Natural killer cell (primary cell): Measurements from ENCODE around the gene KLHL25. TPM values are rescaled to one million over a fixed set of nuclear protein-coding genes. Genes with fewer than 3 reads are reported as not detected.

Experiments used
- ATAC-seq, 3 donors: fragments of 150-1000 bp in 2 of 3; fragments of 200-7000 bp in 1 of 3; cut with Tn5 transposase; 1 replicate in 1 of 3; 2 replicates in 2 of 3; pipeline ENCODE4 v1.10.0; 2021; ENCODE audit warnings: mild to moderate bottlenecking in 2 of 3, moderate library complexity in 2 of 3
- DNase-seq, 2 donors: peaks; one replicate each; pipeline versions ENCODE4 v3.0.0 to v3.0.0-alpha.2; 2013 to 2021; ENCODE audit warnings: mixed read lengths in 1 of 2
- H3K27ac ChIP-seq: one replicate; pipeline ENCODE4 v1.5.1; 2013; ENCODE audit warnings: mild to moderate bottlenecking, low read length
- H3K27me3 ChIP-seq: one replicate; pipeline ENCODE4 v1.6.1; 2013; ENCODE audit warnings: low read length; ENCODE audit not compliant: control insufficient read depth, insufficient read depth
- H3K36me3 ChIP-seq: one replicate; pipeline ENCODE4 v1.6.1; 2013; ENCODE audit warnings: low read length; ENCODE audit not compliant: control insufficient read depth, insufficient read depth
- H3K4me1 ChIP-seq: one replicate; pipeline ENCODE4 v1.6.1; 2013; ENCODE audit warnings: low read length; ENCODE audit not compliant: control insufficient read depth, insufficient read depth
- H3K4me3 ChIP-seq: one replicate; pipeline ENCODE4 v1.5.1; 2013; ENCODE audit warnings: low read length
- H3K9me3 ChIP-seq: one replicate; pipeline ENCODE4 v1.6.1; 2013; ENCODE audit warnings: low read length; ENCODE audit not compliant: control insufficient read depth, insufficient read depth
- H3K27ac Mint-ChIP-seq, 2 donors: one replicate each; pipeline ENCODE4 v1.8.0; 2022; ENCODE audit warnings: mild to moderate bottlenecking in 2 of 2, mixed read lengths in 2 of 2, moderate library complexity in 1 of 2
- H3K27me3 Mint-ChIP-seq, 2 donors: one replicate each; pipeline ENCODE4 v1.8.0; 2022; ENCODE audit warnings: low read depth in 2 of 2, mixed read lengths in 2 of 2
- H3K36me3 Mint-ChIP-seq: one replicate; pipeline ENCODE4 v1.8.0; 2022; ENCODE audit warnings: mixed read lengths
- H3K4me1 Mint-ChIP-seq, 2 donors: one replicate each; pipeline ENCODE4 v1.8.0; 2022; ENCODE audit warnings: mixed read lengths in 2 of 2
- H3K4me3 Mint-ChIP-seq: one replicate; pipeline ENCODE4 v1.8.0; 2022; ENCODE audit warnings: mild to moderate bottlenecking, moderate library complexity, mixed read lengths
- H3K9me3 Mint-ChIP-seq, 2 donors: one replicate each; pipeline ENCODE4 v1.8.0; 2022; ENCODE audit warnings: mixed read lengths in 2 of 2
- WGBS: methylation state at CpG from one replicate; pipeline ENCODE4 v1.1.7; 2013; ENCODE audit warnings: missing lambda C conversion rate; ENCODE audit not compliant: insufficient coverage; 5-methylcytosine and 5-hydroxymethylcytosine counted together
- intact Hi-C: fragments of 100-400 bp; cut with micrococcal nuclease; formaldehyde crosslinking; loops from one replicate; pipeline ENCODE4 v1.14.2; 2022
- total RNA-seq, 4 donors: library from RNA; stranded (reverse); fragments of 120-200 nt in 1 of 4; gene quantifications; one replicate each; pipeline versions ENCODE4 v1.2.3 to v1.2.4, GENCODE V29; 2013 to 2022
- TF ChIP-seq, protein P1 (sequence below): fragments of 200-600 bp; IDR thresholded peaks from one replicate; pipeline ENCODE4 v1.8.0; 2022; ENCODE audit warnings: antibody characterized with exemption

KLHL25 gene
- total RNA-seq, 3 donors from 2014 or later (not counting 1 experiment from before 2014, with no cell fraction given): 6.5 to 16.2 (median 10.4) TPM

- Mint-ChIP-seq H3K27ac (peak overlapping the region; percentile 68 to 80), H3K4me1 (peaks cover 9 to 22% of the 10 kb centered on the region in 2 donors), H3K9me3 (peaks cover 3 to 7% of the 10 kb centered on the region in 2 donors), H3K36me3 (peaks cover 62% of the 10 kb centered on the region), H3K27me3 (no peaks in the 10 kb centered on the region), H3K4me3 (no peak overlapping the region)
- intact Hi-C loops: loop anchor here (1.0 to 10.0 kb wide), 2 partner anchors 65 to 110 kb away; partner anchors contain the start of gene KLHL25
- H3K4me1 ChIP-seq: no peaks in the 10 kb centered on the region
- peaks cover 95% of the 10 kb centered on the region for H3K36me3 ChIP-seq
- peak in 1 of 2 donors; percentile 85 for DNase-seq
- peak; percentile 82 to 88 (median 84) for ATAC-seq
- no peaks in the 10 kb centered on the region for H3K9me3 ChIP-seq
- 75% methylated on average over 1 of the region's 5 CpGs for WGBS
- H3K27ac ChIP-seq: no peak overlapping the region
- TF ChIP-seq, protein P1, sequence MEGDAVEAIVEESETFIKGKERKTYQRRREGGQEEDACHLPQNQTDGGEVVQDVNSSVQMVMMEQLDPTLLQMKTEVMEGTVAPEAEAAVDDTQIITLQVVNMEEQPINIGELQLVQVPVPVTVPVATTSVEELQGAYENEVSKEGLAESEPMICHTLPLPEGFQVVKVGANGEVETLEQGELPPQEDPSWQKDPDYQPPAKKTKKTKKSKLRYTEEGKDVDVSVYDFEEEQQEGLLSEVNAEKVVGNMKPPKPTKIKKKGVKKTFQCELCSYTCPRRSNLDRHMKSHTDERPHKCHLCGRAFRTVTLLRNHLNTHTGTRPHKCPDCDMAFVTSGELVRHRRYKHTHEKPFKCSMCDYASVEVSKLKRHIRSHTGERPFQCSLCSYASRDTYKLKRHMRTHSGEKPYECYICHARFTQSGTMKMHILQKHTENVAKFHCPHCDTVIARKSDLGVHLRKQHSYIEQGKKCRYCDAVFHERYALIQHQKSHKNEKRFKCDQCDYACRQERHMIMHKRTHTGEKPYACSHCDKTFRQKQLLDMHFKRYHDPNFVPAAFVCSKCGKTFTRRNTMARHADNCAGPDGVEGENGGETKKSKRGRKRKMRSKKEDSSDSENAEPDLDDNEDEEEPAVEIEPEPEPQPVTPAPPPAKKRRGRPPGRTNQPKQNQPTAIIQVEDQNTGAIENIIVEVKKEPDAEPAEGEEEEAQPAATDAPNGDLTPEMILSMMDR: peak; percentile 78
- H3K27me3 ChIP-seq: no peaks in the 10 kb centered on the region
- H3K4me3 ChIP-seq: no peak overlapping the region
Measured at GRCh38 chr15:85730001-85730820, 64.5 kb downstream of the KLHL25 start.

DNA sequence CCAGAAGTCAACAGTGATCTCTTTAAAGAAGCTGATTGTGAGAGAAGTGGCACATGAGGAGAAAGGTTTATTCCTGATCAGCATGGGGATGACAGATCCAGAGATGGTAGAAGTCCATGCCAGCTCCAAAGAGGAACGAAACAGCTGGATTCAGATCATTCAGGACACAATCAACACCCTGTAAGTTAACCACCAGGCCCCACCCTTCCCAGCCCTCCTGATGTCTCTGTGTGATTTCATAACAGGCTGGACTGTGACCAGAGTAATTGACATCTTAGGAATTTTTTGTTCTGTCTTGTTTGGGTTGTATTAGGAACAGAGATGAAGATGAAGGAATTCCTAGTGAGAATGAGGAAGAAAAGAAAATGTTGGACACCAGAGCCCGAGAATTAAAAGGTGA lies 67.7 kb downstream of the KLHL25 start:
- no peak overlapping the region for H3K4me3 ChIP-seq
- no peak for DNase-seq
- H3K9me3 ChIP-seq: no peaks in the 10 kb centered on the region
- Mint-ChIP-seq H3K27me3 (no peaks in the 10 kb centered on the region), H3K36me3 (peaks cover 50% of the 10 kb centered on the region), H3K9me3 (no peaks in the 10 kb centered on the region), H3K4me1 (peaks cover 20 to 29% of the 10 kb centered on the region in 2 donors), H3K4me3 (no peak overlapping the region), H3K27ac (peak overlapping the region; percentile 31 to 91)
- no peak for ATAC-seq
- no peak overlapping the region for H3K27ac ChIP-seq
- intact Hi-C loops: no loop called here
- H3K27me3 ChIP-seq: no peaks in the 10 kb centered on the region
- TF ChIP-seq, protein P1: no peak
- peaks cover 13% of the 10 kb centered on the region for H3K4me1 ChIP-seq
- H3K36me3 ChIP-seq: peaks cover 96% of the 10 kb centered on the region
- WGBS: 94% methylated on average over 2 of the region's 2 CpGs

- intact Hi-C loops: no loop called here
- H3K9me3 ChIP-seq: no peaks in the 10 kb centered on the region
- WGBS: 89% methylated on average over 1 of the region's 2 CpGs
- H3K27me3 ChIP-seq: no peaks in the 10 kb centered on the region
- ATAC-seq (no peak), DNase-seq (no peak)
- peaks cover 20 to 29% of the 10 kb centered on the region in 2 donors for H3K4me1 Mint-ChIP-seq
- peaks cover 49% of the 10 kb centered on the region for H3K36me3 Mint-ChIP-seq
- H3K27me3 Mint-ChIP-seq: no peaks in the 10 kb centered on the region
- TF ChIP-seq, protein P1: no peak
- peaks cover 13% of the 10 kb centered on the region for H3K4me1 ChIP-seq
- peak overlapping the region; percentile 23 for H3K4me3 Mint-ChIP-seq
- H3K4me3 ChIP-seq: no peak overlapping the region
- no peak overlapping the region for H3K27ac ChIP-seq
- no peaks in the 10 kb centered on the region for H3K9me3 Mint-ChIP-seq
- peaks cover 97% of the 10 kb centered on the region for H3K36me3 ChIP-seq
- peak overlapping the region; percentile 31 to 91 for H3K27ac Mint-ChIP-seq
Measured at GRCh38 chr15:85726454-85726853, 68.3 kb downstream of the KLHL25 start.
